Hepatocyte (in vitro differentiated cells): ENCODE data around the gene RYR3. TPM values are rescaled to one million over a fixed set of nuclear protein-coding genes. Genes with fewer than 3 reads are reported as not detected.

Source experiments
- DNase-seq: peaks from one replicate; pipeline ENCODE4 v3.0.0-alpha.2; 2016; ENCODE audit warnings: low spot score
- H2AFZ ChIP-seq: fragments of 200-600 bp; sonication (generic); 2 replicates; pipeline ENCODE4 v1.6.0; 2016; ENCODE audit warnings: antibody characterized with exemption, mild to moderate bottlenecking
- H3K27ac ChIP-seq: fragments of 200-600 bp; sonication (generic); 2 replicates; pipeline ENCODE4 v1.5.1; 2016; ENCODE audit warnings: mild to moderate bottlenecking
- H3K27me3 ChIP-seq: fragments of 200-600 bp; sonication (generic); 2 replicates; pipeline ENCODE4 v1.6.1; 2016
- H3K36me3 ChIP-seq: fragments of 200-600 bp; sonication (generic); replicated peaks from 2 replicates; pipeline ENCODE4 v1.5.1; 2016; ENCODE audit warnings: low read depth; ENCODE audit not compliant: insufficient read depth
- H3K4me1 ChIP-seq: fragments of 200-600 bp; sonication (generic); 2 replicates; pipeline ENCODE4 v1.5.1; 2016; ENCODE audit warnings: mild to moderate bottlenecking, moderate library complexity; ENCODE audit not compliant: insufficient read depth
- H3K4me2 ChIP-seq: fragments of 200-600 bp; sonication (generic); 2 replicates; pipeline ENCODE4 v1.6.0; 2016
- H3K4me3 ChIP-seq: fragments of 200-600 bp; sonication (generic); 2 replicates; pipeline ENCODE4 v1.5.1; 2016; ENCODE audit warnings: mild to moderate bottlenecking
- H3K79me2 ChIP-seq: fragments of 200-600 bp; sonication (generic); 2 replicates; pipeline ENCODE4 v1.6.0; 2017; ENCODE audit warnings: mild to moderate bottlenecking
- H3K9me2 ChIP-seq: fragments of 200-600 bp; sonication (generic); replicated peaks from 2 replicates; pipeline ENCODE4 v1.6.0; 2017; ENCODE audit warnings: mild to moderate bottlenecking; ENCODE audit not compliant: insufficient read depth
- H3K9me3 ChIP-seq: fragments of 200-600 bp; sonication (generic); 2 replicates; pipeline ENCODE4 v1.5.1; 2016; ENCODE audit warnings: low read depth, mild to moderate bottlenecking
- H4K20me1 ChIP-seq: fragments of 200-600 bp; sonication (generic); 2 replicates; pipeline ENCODE4 v1.6.0; 2016; ENCODE audit warnings: mild to moderate bottlenecking; ENCODE audit not compliant: insufficient read depth, poor library complexity, severe bottlenecking
- CTCF ChIP-seq: fragments of 200-600 bp; sonication (generic); IDR thresholded peaks from 2 replicates; pipeline ENCODE4 v1.5.1; 2016; ENCODE audit warnings: antibody characterized with exemption, mild to moderate bottlenecking; ENCODE audit not compliant: poor library complexity
- EZH2 ChIP-seq: fragments of 200-600 bp; sonication (generic); IDR thresholded peaks from 2 replicates; pipeline ENCODE4 v1.6.1; 2016; ENCODE audit warnings: antibody characterized with exemption, mild to moderate bottlenecking, borderline replicate concordance
- EZH2phosphoT487 ChIP-seq: fragments of 200-600 bp; sonication (generic); IDR thresholded peaks from one replicate; pipeline ENCODE4 v1.6.1; 2018; ENCODE audit warnings: antibody characterized with exemption, mild to moderate bottlenecking, low read depth, moderate library complexity; ENCODE audit not compliant: unreplicated experiment, severe bottlenecking
- WGBS: methylation state at CpG from one replicate; pipeline ENCODE4 v1.1.6; 2016; ENCODE audit warnings: low lambda C conversion rate; ENCODE audit errors: missing lambda C conversion rate; 5-methylcytosine and 5-hydroxymethylcytosine counted together
- polyA plus RNA-seq: library from polyadenylated mRNA; unstranded; fragments of >200 nt; fragmentation: Nextera tagmentation; extraction: Ambion mirVana; gene quantifications from 2 replicates; pipeline ENCODE4 v1.2.1, GENCODE V29; 2016
- total RNA-seq: library from RNA; depleted of rRNA; stranded (reverse); fragments of >200 nt; gene quantifications from 2 replicates; pipeline ENCODE4 v1.2.3, GENCODE V29; 2014

RYR3 gene
- total and polyA plus RNA-seq, 2 experiments from 2014 or later, result 0.36 to 0.37 TPM

GRCh38 chr15:33453761-33454160, 143.0 kb downstream of the RYR3 start:
- H4K20me1 ChIP-seq, result no peaks in the 10 kb centered on the region
- H3K27me3 ChIP-seq, result no peaks in the 10 kb centered on the region
- H3K27ac ChIP-seq, result no peak overlapping the region
- H3K36me3 ChIP-seq, result no peaks in the 10 kb centered on the region
- no peaks in the 10 kb centered on the region for H3K9me3 ChIP-seq
- no peak overlapping the region for H3K4me3 ChIP-seq
- H3K4me1 ChIP-seq, result no peaks in the 10 kb centered on the region
- no peak for DNase-seq
- 95% methylated on average over 3 of the region's 3 CpGs for WGBS
- H3K9me2 ChIP-seq, result no peaks in the 10 kb centered on the region
- no peak overlapping the region for H2AFZ ChIP-seq
- H3K4me2 ChIP-seq, result no peak overlapping the region
- no peak for TF ChIP-seq CTCF
- TF ChIP-seq EZH2, result no peak
- no peak for TF ChIP-seq EZH2phosphoT487
- no peaks in the 10 kb centered on the region for H3K79me2 ChIP-seq

- TF ChIP-seq EZH2phosphoT487, result no peak
- no peak for TF ChIP-seq CTCF
- TF ChIP-seq EZH2, result no peak
- WGBS, result 92% methylated on average over 7 of the region's 7 CpGs
- no peaks in the 10 kb centered on the region for H3K79me2 ChIP-seq
These were observed 143.6 kb downstream of the RYR3 start for GRCh38 chr15:33454346-33454745.

GRCh38 chr15:33454996-33455395, 144.2 kb downstream of the RYR3 start:
- TF ChIP-seq EZH2phosphoT487 (no peak), CTCF (no peak), EZH2 (no peak)
- no peaks in the 10 kb centered on the region for H3K9me3 ChIP-seq
- no peak overlapping the region for H2AFZ ChIP-seq
- H3K9me2 ChIP-seq, result no peaks in the 10 kb centered on the region
- H3K36me3 ChIP-seq, result no peaks in the 10 kb centered on the region
- H3K27ac ChIP-seq, result no peak overlapping the region
- H3K4me1 ChIP-seq, result no peaks in the 10 kb centered on the region
- no peak overlapping the region for H3K4me2 ChIP-seq
- H3K27me3 ChIP-seq, result no peaks in the 10 kb centered on the region
- DNase-seq, result no peak
- no peaks in the 10 kb centered on the region for H3K79me2 ChIP-seq
- no peaks in the 10 kb centered on the region for H4K20me1 ChIP-seq
- no peak overlapping the region for H3K4me3 ChIP-seq
- WGBS, result 72% methylated on average over 4 of the region's 4 CpGs

More at GRCh38 chr15:33454346-33454745, 143.6 kb downstream of the RYR3 start:
- Histone ChIP-seq H3K4me3 (no peak overlapping the region), H3K36me3 (no peaks in the 10 kb centered on the region), H4K20me1 (no peaks in the 10 kb centered on the region), H3K9me2 (no peaks in the 10 kb centered on the region), H3K9me3 (no peaks in the 10 kb centered on the region), H3K4me1 (no peaks in the 10 kb centered on the region), H2AFZ (no peak overlapping the region), H3K4me2 (no peak overlapping the region), H3K27me3 (no peaks in the 10 kb centered on the region), H3K27ac (no peak overlapping the region)
- no peak for DNase-seq

- H3K4me2 ChIP-seq, result no peak overlapping the region
- H3K27me3 ChIP-seq, result no peaks in the 10 kb centered on the region
- H4K20me1 ChIP-seq, result no peaks in the 10 kb centered on the region
- no peaks in the 10 kb centered on the region for H3K36me3 ChIP-seq
- no peak overlapping the region for H3K27ac ChIP-seq
- H3K9me3 ChIP-seq, result no peaks in the 10 kb centered on the region
- no peaks in the 10 kb centered on the region for H3K79me2 ChIP-seq
- no peak overlapping the region for H3K4me3 ChIP-seq
- TF ChIP-seq EZH2phosphoT487 (no peak), CTCF (no peak), EZH2 (no peak)
- no peak overlapping the region for H2AFZ ChIP-seq
- 80% methylated on average over 2 of the region's 2 CpGs for WGBS
- H3K4me1 ChIP-seq, result no peaks in the 10 kb centered on the region
- H3K9me2 ChIP-seq, result no peaks in the 10 kb centered on the region
- no peak for DNase-seq
These were observed 147.7 kb downstream of the RYR3 start for GRCh38 chr15:33458421-33458820.
